ENCODE data around the gene VWF.

DNA sequence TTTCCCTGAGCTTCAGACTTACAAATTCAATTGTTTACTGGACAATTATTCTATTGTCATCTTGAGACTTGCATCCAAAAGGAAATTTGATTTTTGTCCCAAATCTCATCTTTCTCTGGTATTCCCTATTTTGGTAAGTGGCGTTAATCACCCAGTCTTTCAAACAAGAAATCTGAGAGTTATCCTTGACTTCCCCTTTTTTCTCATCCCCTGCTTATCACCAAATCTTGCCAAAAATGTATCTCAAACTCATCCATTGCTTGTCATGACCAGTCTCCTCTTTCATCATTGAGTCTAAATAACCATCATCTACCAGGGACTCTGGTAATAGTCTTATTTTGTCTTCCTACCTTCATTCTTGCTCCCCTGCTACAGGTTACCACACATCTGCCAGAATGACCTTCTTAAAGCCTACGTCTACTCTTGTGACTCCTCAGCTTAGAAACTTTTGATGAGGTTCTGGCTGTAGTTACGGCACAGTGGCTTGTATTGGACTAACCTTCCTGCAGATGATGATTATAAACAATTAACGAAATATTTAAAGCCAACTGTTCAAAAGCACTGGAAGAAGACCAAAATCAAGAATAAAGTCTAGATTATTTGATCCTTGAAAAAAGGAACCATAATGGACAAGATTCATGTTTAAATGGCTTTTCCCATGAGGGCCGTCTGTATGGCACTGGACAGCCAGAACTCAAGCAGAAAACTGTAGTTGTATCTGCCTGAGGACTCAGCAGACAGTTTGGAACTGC, 170.5 kb downstream of the VWF start:
- TF ChIP-seq, protein P1, sequence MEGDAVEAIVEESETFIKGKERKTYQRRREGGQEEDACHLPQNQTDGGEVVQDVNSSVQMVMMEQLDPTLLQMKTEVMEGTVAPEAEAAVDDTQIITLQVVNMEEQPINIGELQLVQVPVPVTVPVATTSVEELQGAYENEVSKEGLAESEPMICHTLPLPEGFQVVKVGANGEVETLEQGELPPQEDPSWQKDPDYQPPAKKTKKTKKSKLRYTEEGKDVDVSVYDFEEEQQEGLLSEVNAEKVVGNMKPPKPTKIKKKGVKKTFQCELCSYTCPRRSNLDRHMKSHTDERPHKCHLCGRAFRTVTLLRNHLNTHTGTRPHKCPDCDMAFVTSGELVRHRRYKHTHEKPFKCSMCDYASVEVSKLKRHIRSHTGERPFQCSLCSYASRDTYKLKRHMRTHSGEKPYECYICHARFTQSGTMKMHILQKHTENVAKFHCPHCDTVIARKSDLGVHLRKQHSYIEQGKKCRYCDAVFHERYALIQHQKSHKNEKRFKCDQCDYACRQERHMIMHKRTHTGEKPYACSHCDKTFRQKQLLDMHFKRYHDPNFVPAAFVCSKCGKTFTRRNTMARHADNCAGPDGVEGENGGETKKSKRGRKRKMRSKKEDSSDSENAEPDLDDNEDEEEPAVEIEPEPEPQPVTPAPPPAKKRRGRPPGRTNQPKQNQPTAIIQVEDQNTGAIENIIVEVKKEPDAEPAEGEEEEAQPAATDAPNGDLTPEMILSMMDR (IDR thresholded peaks at IDR 0.05) = no peak
- TF ChIP-seq POLR2AphosphoS5 (IDR thresholded peaks at IDR 0.05) = no peak
- TF ChIP-seq POLR2A (IDR thresholded peaks at IDR 0.05) = no peak

Measured in gastroesophageal sphincter (tissue), 3 donors.